AG09309 (cell line): ENCODE data around the gene ERCC2.

ENCODE experiments used
- DNase-seq: peaks from one replicate; pipeline ENCODE4 v3.0.0-alpha.2; 2010; ENCODE audit warnings: low read depth
- H3K4me3 ChIP-seq: 2 replicates; pipeline ENCODE4 v1.5.1; 2011; ENCODE audit warnings: mild to moderate bottlenecking, low read depth, low read length, moderate library complexity; ENCODE audit not compliant: control insufficient read depth
- TF ChIP-seq, protein P1 (sequence below): IDR thresholded peaks from 2 replicates; pipeline ENCODE4 v1.5.1; 2011; ENCODE audit warnings: mild to moderate bottlenecking, low read depth, low read length, inconsistent platforms; ENCODE audit not compliant: insufficient read depth, control insufficient read depth; ENCODE audit errors: missing control alignments

Gene ERCC2

DNA sequence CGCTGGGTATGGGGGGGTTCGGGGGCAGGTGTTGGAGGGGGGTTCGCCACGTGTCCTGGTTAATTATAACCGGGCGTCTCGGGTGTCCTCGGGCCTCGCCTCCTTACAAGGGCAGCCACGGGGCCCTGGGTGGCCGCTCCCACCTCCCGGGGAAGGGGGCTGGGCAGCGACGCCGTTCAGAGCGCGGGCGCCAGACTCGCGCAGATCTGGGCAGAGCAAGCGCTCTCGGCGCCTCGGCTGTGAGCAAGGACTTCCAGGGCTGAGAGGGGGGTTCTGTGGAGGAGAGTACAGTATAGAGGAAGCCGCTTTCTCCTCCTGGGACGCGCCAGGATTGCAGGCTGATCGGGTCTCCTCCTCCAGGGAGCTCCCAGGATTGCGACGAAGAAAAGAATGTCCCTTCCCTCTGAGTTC lies 46.7 kb downstream of the ERCC2 start:
- no peak for DNase-seq
- TF ChIP-seq, protein P1, sequence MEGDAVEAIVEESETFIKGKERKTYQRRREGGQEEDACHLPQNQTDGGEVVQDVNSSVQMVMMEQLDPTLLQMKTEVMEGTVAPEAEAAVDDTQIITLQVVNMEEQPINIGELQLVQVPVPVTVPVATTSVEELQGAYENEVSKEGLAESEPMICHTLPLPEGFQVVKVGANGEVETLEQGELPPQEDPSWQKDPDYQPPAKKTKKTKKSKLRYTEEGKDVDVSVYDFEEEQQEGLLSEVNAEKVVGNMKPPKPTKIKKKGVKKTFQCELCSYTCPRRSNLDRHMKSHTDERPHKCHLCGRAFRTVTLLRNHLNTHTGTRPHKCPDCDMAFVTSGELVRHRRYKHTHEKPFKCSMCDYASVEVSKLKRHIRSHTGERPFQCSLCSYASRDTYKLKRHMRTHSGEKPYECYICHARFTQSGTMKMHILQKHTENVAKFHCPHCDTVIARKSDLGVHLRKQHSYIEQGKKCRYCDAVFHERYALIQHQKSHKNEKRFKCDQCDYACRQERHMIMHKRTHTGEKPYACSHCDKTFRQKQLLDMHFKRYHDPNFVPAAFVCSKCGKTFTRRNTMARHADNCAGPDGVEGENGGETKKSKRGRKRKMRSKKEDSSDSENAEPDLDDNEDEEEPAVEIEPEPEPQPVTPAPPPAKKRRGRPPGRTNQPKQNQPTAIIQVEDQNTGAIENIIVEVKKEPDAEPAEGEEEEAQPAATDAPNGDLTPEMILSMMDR = no peak
- peak overlapping the region; percentile 5 for H3K4me3 ChIP-seq

DNA sequence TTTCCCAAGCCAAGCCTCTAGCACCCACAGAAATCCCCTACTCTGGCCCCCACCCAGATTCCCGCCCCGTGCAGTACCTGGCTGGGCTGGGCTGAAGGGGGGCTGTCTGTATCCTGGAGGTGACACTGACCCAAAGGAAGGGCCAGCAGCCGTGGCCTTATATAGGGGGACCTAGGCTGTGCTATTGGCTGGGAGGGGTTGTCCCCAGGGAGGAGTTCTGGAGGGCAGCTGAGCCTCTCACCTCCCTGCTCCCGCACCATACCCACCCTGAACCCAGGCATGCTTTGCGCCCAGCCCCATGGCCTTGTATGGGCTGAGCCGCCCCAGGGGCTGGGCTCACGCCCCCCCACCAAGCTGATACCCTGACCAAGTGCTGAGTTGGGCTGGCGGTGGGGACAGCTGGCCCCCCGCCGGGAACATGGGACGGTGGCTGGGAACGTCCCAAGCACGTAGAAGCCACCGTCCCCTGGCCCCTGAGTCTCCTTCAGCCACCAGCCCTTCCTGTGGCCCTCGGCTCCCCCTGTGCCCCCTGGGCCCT lies 47.6 kb downstream of the ERCC2 start, which contains the start of gene CKM:
Gene CKM (minus strand): TSS at position 132 of the 538 bp plus-strand sequence. CDS start 3,162 bp downstream, outside the sequence.
- H3K4me3 ChIP-seq = peak within 1 kb of the TSS; percentile 5

DNA sequence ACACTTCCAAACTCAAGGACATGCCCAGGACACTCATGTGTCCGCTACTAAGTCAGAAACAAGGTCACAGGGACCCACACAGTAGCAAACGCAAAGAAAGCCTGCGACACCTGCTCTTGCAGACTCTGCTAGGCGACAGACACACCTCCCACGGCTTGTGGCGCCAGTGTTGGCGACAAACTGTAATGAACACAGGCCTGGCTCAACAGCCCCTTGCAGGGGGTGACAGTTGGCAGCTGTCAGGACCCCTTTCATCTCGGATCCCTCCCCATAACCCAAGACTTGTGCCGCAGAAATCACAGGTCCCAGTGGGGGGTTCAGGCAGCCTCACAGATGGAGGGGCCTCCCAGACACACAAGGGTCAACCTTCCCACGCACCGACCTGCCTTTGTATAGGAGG lies 48.1 kb downstream of the ERCC2 start:
- no peak overlapping the region for H3K4me3 ChIP-seq
- TF ChIP-seq, protein P1 = no peak
- no peak for DNase-seq

More for the DNA sequence above, 47.6 kb downstream of the ERCC2 start, which contains the start of gene CKM:
- TF ChIP-seq, protein P1 = no peak
- no peak for DNase-seq

GRCh38 chr19:45321848-45322247 lies 48.5 kb downstream of the ERCC2 start:
- no peak for DNase-seq
- TF ChIP-seq, protein P1 = no peak
- H3K4me3 ChIP-seq = no peak overlapping the region

DNA sequence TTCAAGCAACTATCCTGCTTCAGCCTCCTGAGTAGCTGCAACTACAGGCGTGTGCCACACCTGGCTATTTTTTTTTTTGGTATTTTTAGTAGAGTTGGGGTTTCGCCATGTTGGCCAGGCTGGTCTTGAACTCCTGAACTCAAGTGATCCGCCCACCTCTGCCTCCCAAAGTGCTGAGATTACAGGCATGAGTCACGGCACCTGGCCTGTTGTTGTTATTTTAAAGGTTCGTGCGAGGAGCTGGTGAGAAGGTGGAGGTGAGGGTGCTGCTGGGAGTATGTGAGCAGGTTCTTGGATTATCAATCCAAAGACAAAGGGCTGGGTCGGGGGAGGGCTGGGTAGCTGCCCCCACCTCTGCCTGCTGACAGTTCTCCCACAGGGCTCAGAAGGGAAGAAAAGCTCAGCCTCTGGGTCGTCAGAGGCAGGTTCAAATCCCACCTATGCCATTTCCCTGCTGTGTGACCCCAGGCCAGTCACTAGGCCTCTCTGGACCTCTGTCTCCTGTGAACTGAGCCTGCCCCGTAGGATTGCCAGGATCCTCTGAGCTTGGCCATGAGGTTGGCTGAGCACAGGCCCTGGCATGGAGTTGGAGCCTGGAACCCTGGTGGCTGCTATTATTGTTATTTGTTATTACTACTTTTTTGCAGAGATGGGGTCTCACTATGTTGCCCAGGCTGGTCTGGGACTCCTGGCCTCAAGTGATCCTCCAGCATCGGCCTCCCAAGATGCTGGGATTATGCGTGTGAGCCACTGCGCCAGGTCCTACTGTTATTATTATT lies 49.2 kb downstream of the ERCC2 start:
- no peak overlapping the region for H3K4me3 ChIP-seq
- no peak for DNase-seq
- TF ChIP-seq, protein P1 = no peak

- TF ChIP-seq, protein P1 = no peak
- no peak for DNase-seq
- H3K4me3 ChIP-seq = no peak overlapping the region
Observed at GRCh38 chr19:45315304-45315703, 55.1 kb downstream of the ERCC2 start.
